DMS53 (cell line): ENCODE data around the gene CYP4V2.

Experiments
- DNase-seq: peaks from one replicate; lab custom pipeline; 2025; lab: John Stamatoyannopoulos, UW

The CYP4V2 gene

GRCh38 chr4:186191200-186192065 lies at the start of gene CYP4V2:
Gene CYP4V2 (plus strand): TSS chr4:186191567. CDS start chr4:186191824, 257 bp downstream.
- DNase-seq: peak; percentile 89

GRCh38 chr4:186144198-186144945 lies 47.0 kb upstream of the CYP4V2 start:
- no peak for DNase-seq

- no peak for DNase-seq
Observed at GRCh38 chr4:186144946-186145569, 46.3 kb upstream of the CYP4V2 start.

- DNase-seq: no peak
Observed at GRCh38 chr4:186146458-186146857, 44.9 kb upstream of the CYP4V2 start.

- DNase-seq: no peak
Observed at GRCh38 chr4:186148336-186148975, 42.9 kb upstream of the CYP4V2 start.

GRCh38 chr4:186149872-186150271 lies 41.5 kb upstream of the CYP4V2 start:
- no peak for DNase-seq

- DNase-seq: no peak
Observed at GRCh38 chr4:186150926-186151325, 40.4 kb upstream of the CYP4V2 start.

- DNase-seq: no peak
Observed at GRCh38 chr4:186151499-186151898, 39.9 kb upstream of the CYP4V2 start.

- no peak for DNase-seq
Observed at GRCh38 chr4:186158021-186158813, 33.1 kb upstream of the CYP4V2 start.

- no peak for DNase-seq
Observed at GRCh38 chr4:186158966-186159365, 32.4 kb upstream of the CYP4V2 start.

GRCh38 chr4:186159613-186160012 lies 31.8 kb upstream of the CYP4V2 start:
- DNase-seq: peak; percentile 21

- peak; percentile 86 for DNase-seq
Observed at GRCh38 chr4:186161138-186161537, 30.2 kb upstream of the CYP4V2 start.

GRCh38 chr4:186166852-186167512 lies 24.4 kb upstream of the CYP4V2 start:
- no peak for DNase-seq

- DNase-seq: no peak
Observed at GRCh38 chr4:186167605-186168004, 23.8 kb upstream of the CYP4V2 start.

GRCh38 chr4:186168750-186169149 lies 22.6 kb upstream of the CYP4V2 start:
- no peak for DNase-seq

- no peak for DNase-seq
Observed at GRCh38 chr4:186169333-186169944, 21.9 kb upstream of the CYP4V2 start.

GRCh38 chr4:186169945-186170802 lies 21.2 kb upstream of the CYP4V2 start:
- peak; percentile 4 for DNase-seq

GRCh38 chr4:186170966-186171365 lies 20.4 kb upstream of the CYP4V2 start:
- DNase-seq: no peak

GRCh38 chr4:186172546-186172945 lies 18.8 kb upstream of the CYP4V2 start:
- peak; percentile 10 for DNase-seq
